Coronary artery (tissue), 2 donors: Measurements from ENCODE around the gene OAS1.

ENCODE experiments used
- DNase-seq: peaks from one replicate; pipeline ENCODE4 v3.0.0-alpha.2; 2017; ENCODE audit warnings: low spot score
- H3K27ac ChIP-seq, 2 donors: fragments of 200-600 bp; sonication (generic); one replicate each; pipeline ENCODE4 v1.5.1; 2016 to 2019
- H3K4me3 ChIP-seq: fragments of 200-600 bp; sonication (generic); 2 replicates; pipeline ENCODE4 v1.5.1; 2016; ENCODE audit warnings: mild to moderate bottlenecking, moderate library complexity
- TF ChIP-seq, protein P1 (sequence below): fragments of 200-600 bp; sonication (generic); IDR thresholded peaks from one replicate; pipeline ENCODE4 v1.5.1; 2019; ENCODE audit warnings: antibody characterized with exemption

Gene OAS1

DNA sequence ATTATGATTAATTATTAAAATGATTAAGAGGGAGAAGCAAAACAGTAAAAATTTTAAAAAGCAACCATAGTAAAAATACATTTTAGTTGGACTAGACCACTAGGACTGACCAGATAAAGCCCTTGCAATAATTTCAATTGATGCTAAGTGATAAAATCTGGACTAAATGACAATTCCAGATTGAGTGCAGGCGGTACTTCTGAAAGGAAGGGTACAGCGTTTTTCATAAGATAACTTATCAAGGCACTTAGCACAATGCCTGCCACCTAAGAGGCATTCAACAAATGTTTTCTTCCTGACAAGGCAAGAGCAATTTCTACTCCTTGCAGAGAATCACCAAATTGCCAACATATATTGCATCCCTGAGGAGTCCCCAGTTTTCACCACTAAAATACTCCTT lies 37.7 kb upstream of the OAS1 start:
- TF ChIP-seq, protein P1, sequence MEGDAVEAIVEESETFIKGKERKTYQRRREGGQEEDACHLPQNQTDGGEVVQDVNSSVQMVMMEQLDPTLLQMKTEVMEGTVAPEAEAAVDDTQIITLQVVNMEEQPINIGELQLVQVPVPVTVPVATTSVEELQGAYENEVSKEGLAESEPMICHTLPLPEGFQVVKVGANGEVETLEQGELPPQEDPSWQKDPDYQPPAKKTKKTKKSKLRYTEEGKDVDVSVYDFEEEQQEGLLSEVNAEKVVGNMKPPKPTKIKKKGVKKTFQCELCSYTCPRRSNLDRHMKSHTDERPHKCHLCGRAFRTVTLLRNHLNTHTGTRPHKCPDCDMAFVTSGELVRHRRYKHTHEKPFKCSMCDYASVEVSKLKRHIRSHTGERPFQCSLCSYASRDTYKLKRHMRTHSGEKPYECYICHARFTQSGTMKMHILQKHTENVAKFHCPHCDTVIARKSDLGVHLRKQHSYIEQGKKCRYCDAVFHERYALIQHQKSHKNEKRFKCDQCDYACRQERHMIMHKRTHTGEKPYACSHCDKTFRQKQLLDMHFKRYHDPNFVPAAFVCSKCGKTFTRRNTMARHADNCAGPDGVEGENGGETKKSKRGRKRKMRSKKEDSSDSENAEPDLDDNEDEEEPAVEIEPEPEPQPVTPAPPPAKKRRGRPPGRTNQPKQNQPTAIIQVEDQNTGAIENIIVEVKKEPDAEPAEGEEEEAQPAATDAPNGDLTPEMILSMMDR: no peak

DNA sequence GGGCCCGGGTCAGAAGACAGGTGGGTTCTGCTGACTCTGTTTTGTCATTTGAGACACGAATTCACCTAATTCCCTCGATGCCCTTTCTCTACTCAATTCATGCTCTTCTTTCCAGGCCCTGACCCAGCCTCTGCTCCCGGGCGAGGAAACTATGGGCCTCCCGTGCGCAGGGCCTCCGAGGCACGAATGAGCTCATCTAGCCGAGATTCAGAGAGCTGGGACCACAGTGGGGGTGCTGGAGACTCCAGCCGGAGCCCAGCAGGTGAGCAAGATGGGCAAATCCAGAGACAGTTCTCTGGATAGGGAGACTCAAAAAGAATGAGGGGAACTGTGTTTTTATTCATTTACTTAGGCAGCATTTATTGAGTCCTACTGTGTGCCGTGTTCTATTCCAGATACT lies 37.0 kb upstream of the OAS1 start:
- TF ChIP-seq, protein P1: no peak
- DNase-seq: peak; percentile 68

More for the DNA sequence above, 37.7 kb upstream of the OAS1 start:
- no peak overlapping the region for H3K4me3 ChIP-seq
- DNase-seq: no peak
- H3K27ac ChIP-seq: no peak overlapping the region

DNA sequence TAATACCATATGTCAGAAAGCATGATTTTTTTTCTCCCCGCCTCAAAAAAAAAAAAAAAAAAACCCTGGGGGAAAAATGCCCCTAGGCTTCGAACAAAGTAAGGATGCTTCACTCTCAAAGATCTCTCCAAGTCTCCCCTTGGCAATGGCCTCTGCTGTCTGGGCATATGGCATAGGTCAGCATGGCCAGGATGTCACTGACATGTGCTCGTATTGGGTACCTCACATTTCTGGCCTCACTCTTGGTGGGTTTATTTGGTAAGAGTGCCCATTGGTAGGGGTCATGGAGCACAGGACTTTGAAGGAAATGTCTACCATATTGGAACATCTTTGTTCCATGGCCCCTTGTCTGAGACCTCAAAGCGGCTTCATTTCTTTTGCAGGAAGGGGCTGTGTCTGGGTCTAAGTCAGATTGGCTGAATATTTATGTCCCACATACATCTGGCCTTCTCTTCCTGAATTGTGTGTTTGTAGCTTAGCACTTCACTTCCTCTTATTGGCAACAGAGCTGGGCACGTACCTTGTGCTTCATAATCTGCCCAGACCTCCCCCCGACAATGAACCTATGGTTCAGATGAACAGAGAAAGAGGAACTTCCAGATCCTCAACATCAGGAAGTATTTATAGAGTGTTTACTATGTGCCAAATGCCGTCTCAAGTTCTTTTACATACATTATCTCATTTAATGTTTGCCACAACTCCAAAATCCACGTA lies 36.3 kb upstream of the OAS1 start:
- TF ChIP-seq, protein P1: no peak
- no peak overlapping the region for H3K27ac ChIP-seq
- peak; percentile 54 for DNase-seq
- no peak overlapping the region for H3K4me3 ChIP-seq

More for the DNA sequence above, 37.0 kb upstream of the OAS1 start:
- Histone ChIP-seq H3K4me3 (no peak overlapping the region), H3K27ac (no peak overlapping the region)

DNA sequence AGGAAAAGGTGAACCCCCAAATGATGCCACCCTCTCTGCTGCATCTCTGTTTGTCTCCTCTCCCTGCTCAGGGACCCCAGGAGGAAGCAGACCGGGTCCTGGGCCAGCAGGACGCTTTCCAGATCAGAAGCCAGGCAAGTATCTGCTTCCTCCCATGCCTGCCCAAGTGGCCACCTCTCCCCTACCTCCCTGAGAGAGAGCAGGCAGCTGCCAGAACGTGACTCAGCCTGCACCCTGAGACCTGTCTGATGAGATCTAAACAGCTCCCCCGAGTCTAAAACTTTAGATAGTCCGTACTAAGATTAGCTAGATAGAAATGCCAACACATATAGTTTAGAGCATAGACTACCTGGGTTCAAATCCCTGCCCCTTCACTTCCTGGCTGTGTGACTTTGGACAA lies 31.2 kb upstream of the OAS1 start:
- no peak overlapping the region for H3K4me3 ChIP-seq
- no peak overlapping the region for H3K27ac ChIP-seq
- TF ChIP-seq, protein P1: no peak
- DNase-seq: no peak

DNA sequence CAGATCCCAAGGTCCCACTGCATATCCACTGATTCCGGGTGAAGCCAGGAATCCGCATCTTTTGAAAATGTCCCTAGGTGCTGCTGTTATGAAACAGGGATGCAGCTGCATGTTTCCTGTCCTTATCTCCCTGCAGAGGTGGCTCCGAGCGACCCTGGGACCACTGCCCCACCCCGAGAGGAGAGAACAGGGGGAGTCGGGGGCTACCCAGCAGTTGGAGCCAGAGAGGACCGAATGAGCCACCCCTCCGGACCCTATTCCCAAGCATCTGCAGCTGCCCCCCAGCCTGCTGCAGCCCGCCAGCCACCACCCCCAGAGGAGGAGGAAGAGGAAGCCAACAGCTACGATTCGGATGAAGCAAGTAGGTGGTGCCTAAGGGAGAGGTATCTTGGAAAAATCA lies 30.3 kb upstream of the OAS1 start:
- TF ChIP-seq, protein P1: no peak
- H3K4me3 ChIP-seq: no peak overlapping the region
- no peak overlapping the region for H3K27ac ChIP-seq
- peak; percentile 54 for DNase-seq

DNA sequence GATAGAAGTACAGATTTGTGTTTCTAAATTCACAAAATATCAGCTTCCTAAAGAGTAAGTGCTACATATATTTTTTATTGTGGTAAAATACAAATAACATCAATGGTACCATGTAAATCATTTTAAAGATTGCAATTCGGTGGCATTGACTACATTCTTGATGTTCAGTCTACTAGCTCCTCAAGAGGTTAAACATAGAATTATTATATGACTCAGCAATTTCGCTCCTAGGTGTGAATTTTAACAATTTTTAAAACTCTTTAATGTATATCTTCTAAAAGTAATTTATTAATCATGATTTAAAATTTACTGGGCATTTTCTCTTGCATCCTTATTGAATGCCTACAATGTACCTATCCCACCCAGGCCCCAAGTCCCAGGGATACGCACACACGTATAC lies 29.8 kb upstream of the OAS1 start:
- TF ChIP-seq, protein P1: no peak
- no peak for DNase-seq
- no peak overlapping the region for H3K27ac ChIP-seq
- no peak overlapping the region for H3K4me3 ChIP-seq

DNA sequence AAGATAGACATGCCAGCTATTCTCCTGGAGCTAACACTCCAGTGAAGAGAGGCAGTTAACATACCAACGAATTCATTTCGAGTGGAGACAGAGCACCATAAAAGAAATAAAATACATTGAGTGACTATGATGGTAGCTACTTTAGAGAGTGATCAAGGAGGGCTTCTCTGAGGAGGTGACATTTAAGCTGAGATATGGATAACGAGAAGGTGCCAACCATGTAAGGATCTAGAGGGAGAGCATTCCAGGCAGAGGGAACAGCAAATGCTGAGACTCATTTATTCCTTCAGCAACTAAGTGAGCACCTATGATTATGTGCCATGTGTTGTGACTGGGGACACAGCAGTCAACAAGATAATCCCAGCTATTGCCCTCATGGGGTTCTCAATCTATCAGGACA lies 28.3 kb upstream of the OAS1 start:
- Histone ChIP-seq H3K4me3 (no peak overlapping the region), H3K27ac (no peak overlapping the region)
- TF ChIP-seq, protein P1: no peak
- peak; percentile 47 for DNase-seq
